GM23248 (cell line): Measurements from ENCODE around the gene GNB4.

ENCODE experiments used
- EZH2 ChIP-seq: fragments of 200-600 bp; sonication (generic); IDR thresholded peaks from 2 replicates; pipeline ENCODE4 v1.6.1; 2018; ENCODE audit warnings: antibody characterized with exemption, mild to moderate bottlenecking; ENCODE audit not compliant: insufficient read depth, poor library complexity, severe bottlenecking
- EZH2phosphoT487 ChIP-seq: fragments of 200-600 bp; sonication (generic); IDR thresholded peaks from 2 replicates; pipeline ENCODE4 v1.6.1; 2018; ENCODE audit warnings: antibody characterized with exemption, moderate library complexity, mild to moderate bottlenecking, low read depth; ENCODE audit not compliant: insufficient read depth

DNA sequence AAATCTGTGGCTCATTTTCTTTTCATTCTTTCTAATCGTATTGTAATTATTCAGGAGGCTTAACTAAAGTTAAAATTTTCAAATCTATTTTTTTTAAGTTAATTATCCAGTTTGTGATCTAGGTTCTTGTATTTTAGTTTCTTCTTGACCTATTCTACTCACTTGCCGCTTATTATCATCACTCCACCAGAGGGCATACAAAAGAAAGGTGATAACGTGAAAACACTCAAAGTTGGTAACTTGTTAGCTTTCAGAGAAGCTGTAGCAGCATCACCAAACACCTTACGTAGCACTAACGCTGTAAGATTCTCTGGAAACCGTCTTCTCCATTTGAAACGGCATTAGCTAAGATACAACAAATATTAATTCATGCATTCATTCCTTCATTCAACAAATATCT lies 4.8 kb downstream of the GNB4 start:
- TF ChIP-seq EZH2 (no peak), EZH2phosphoT487 (no peak)
